ENCODE measurements around the gene IL1RL1. TPM values are rescaled to one million over a fixed set of nuclear protein-coding genes. Genes with fewer than 3 reads are reported as not detected.

Gene IL1RL1
- total and polyA plus RNA-seq, 12 donors, result 0.48 to 44.9 (median 1.3) TPM

DNA sequence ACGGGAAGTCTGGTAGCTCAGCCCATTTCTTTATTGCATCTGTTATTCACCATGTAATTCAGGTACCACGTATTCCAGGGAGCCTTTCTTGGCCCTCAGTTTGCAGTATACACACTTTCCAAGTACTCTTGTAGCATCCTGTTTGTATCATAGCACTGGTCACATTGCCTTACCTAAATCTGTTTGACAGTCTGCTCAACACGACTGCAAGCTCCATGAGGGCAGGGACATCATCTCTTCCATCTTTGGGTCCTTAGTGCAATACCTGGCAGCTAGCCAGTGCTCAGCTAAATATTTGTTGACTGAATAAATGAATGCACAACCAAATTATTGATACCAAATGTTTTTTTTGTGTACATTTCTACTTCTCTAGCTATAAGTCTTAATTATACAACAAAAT is 33.0 kb downstream of the IL1RL1 start:
- H3K36me3 ChIP-seq, result no peaks in the 10 kb centered on the region
- H3K4me3 ChIP-seq, result no peak overlapping the region
- H3K9me3 ChIP-seq, result no peaks in the 10 kb centered on the region
- peaks cover 0 to 4% (median 0%) of the 10 kb centered on the region in 9 donors for H3K4me1 ChIP-seq
- WGBS, 2 donors, result 93 to 94% methylated on average over 3 of the region's 3 CpGs
- no peak overlapping the region for H3K27ac ChIP-seq
- intact Hi-C loops (cut with DNase I), result loop anchor here in 2 of 10 donors (5.0 to 10.0 kb wide), 2 partner anchors 92 to 330 kb away; no protein-coding TSS in a partner anchor
- TF ChIP-seq, protein P1, sequence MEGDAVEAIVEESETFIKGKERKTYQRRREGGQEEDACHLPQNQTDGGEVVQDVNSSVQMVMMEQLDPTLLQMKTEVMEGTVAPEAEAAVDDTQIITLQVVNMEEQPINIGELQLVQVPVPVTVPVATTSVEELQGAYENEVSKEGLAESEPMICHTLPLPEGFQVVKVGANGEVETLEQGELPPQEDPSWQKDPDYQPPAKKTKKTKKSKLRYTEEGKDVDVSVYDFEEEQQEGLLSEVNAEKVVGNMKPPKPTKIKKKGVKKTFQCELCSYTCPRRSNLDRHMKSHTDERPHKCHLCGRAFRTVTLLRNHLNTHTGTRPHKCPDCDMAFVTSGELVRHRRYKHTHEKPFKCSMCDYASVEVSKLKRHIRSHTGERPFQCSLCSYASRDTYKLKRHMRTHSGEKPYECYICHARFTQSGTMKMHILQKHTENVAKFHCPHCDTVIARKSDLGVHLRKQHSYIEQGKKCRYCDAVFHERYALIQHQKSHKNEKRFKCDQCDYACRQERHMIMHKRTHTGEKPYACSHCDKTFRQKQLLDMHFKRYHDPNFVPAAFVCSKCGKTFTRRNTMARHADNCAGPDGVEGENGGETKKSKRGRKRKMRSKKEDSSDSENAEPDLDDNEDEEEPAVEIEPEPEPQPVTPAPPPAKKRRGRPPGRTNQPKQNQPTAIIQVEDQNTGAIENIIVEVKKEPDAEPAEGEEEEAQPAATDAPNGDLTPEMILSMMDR (IDR thresholded peaks at IDR 0.05), result no peak
- DNase-seq (no peak), ATAC-seq (no peak)
- peaks cover 0 to 11% (median 0%) of the 10 kb centered on the region in 7 donors for H3K27me3 ChIP-seq

DNA sequence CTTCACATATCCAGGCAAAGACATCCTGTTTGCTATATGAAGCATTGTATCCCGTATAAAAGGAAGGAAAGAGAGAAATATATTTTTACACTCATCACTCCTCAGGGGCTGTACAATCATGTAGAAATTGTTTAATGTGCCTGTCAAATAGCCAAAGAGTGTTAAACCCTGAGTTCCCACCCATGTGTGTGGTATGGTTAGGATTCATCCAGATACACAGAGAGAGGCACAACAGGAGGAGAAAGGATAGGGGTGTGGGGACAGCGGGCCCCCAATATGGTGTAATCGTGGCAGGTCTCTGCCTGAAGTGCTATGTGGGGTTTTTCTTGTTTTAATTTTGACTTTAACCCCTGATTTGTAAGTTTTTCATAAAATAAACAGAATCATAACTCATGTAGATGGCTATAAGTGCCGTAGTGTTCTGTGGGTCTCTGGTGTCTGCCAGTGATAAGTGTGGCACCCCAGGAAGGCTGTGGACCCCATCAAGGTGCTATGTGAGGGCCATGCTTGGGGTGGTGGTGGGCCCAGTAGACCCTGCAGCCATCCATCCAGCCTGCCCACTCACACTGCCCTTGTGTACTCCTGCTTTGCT is 34.1 kb downstream of the IL1RL1 start:
- no peaks in the 10 kb centered on the region for H3K9me3 ChIP-seq
- DNase-seq, result no peak
- intact Hi-C loops (cut with DNase I), result loop anchor here in 1 of 10 donors (5.0 to 10.0 kb wide), 2 partner anchors 98 to 331 kb away; no protein-coding TSS in a partner anchor

DNA sequence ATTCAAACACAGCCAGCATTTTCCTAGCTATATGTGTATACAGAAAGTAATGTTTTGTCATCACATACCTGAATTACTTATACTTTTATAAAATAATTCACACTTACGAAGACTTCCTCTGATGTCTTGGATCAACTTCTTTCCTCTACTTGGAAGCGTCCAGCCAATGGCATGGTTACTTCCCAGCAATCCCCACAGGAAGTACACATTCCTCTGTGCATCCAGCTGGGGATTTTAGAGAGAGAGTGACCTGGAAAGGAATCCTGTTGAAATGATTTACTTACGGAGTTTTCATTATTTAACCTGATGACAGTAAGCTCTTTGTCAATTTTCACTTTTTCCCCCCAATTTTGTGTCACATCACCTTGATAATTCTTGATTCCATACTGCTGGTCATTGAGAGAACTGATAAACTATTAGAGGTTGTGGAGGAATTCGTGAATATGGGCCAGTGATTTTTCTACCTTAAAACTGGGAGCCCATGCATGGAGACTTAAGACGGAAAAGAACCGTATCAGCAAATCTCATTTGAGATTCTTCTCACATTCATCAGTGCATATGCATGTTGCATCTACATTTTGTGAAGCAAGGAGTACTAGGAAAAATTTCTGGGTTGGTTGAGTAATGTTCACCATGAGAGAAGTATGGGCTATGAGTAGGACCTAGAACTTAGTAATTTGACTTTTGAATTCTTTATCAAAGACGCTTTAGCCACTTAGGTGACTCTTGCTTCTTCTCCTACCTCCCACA is 35.2 kb downstream of the IL1RL1 start:
- H3K9me3 ChIP-seq, result no peaks in the 10 kb centered on the region
- peaks cover 0 to 10% (median 0%) of the 10 kb centered on the region in 7 donors for H3K27me3 ChIP-seq
- WGBS, 2 donors, result 83 to 86% methylated on average over 7 of the region's 7 CpGs
- H3K36me3 ChIP-seq, result no peaks in the 10 kb centered on the region
- ATAC-seq (no peak), DNase-seq (no peak)
- no peak overlapping the region for H3K4me3 ChIP-seq
- no peak overlapping the region for H3K27ac ChIP-seq
- intact Hi-C loops (cut with DNase I), result loop anchor here in 1 of 10 donors (5.0 to 10.0 kb wide), 2 partner anchors 99 to 332 kb away; no protein-coding TSS in a partner anchor
- TF ChIP-seq, protein P1 (IDR thresholded peaks at IDR 0.05), result no peak
- H3K4me1 ChIP-seq, result peaks cover 0 to 4% (median 0%) of the 10 kb centered on the region in 9 donors

More for the DNA sequence above, 34.1 kb downstream of the IL1RL1 start:
- H3K4me3 ChIP-seq, result no peak overlapping the region
- H3K27me3 ChIP-seq, result peaks cover 0 to 11% (median 0%) of the 10 kb centered on the region in 7 donors
- H3K27ac ChIP-seq, result no peak overlapping the region
- no peak for ATAC-seq
- no peaks in the 10 kb centered on the region for H3K36me3 ChIP-seq
- TF ChIP-seq, protein P1 (IDR thresholded peaks at IDR 0.05), result no peak
- WGBS, 2 donors, result 75 to 77% methylated on average over 4 of the region's 4 CpGs
- peaks cover 0 to 4% (median 0%) of the 10 kb centered on the region in 9 donors for H3K4me1 ChIP-seq

DNA sequence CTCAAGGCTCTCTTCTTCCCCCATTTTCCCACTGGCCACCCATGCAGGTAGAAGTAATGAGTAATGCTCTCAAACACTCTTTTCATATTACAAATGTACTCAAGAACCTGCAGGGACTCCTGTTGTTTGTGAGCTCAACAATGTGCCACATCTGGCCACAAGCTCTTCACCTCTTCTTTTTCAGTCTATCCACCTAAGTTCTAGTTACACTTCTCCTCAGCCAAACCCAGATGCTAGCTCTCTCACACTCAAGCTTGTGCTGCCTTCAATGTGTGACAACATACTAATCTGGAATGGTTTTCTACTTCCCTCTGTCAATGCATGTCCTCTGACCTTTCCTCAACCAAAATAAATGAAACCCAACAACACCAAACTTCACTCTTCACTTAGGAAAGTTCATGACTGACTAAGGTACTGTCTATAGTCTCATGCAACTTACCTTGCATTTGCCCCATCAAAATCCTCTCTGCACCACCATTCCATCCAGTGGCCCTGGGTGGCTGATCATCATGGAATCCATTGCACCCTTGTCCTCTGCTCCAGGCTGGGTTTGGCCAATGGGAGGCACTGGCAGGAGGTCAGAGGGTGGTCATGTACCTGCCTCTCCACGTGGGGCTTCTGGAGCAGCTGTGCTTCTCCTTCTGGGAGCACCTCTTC is 38.9 kb downstream of the IL1RL1 start:
- no peak for DNase-seq
- ATAC-seq, result peak in 1 of 8 donors; percentile 39
- Histone ChIP-seq H3K27ac (no peak overlapping the region), H3K4me3 (no peak overlapping the region), H3K27me3 (peaks cover 0 to 4% (median 0%) of the 10 kb centered on the region in 7 donors), H3K4me1 (peaks cover 0 to 5% (median 3%) of the 10 kb centered on the region in 9 donors), H3K9me3 (no peaks in the 10 kb centered on the region), H3K36me3 (no peaks in the 10 kb centered on the region)
- intact Hi-C loops (cut with DNase I), result loop anchor here in 9 of 10 donors (10.0 kb wide), 7 partner anchors 95 to 465 kb away; no protein-coding TSS in a partner anchor
- WGBS, 2 donors, result 36 to 37% methylated on average over 1 of the region's 1 CpG
- TF ChIP-seq, protein P1 (IDR thresholded peaks at IDR 0.05), result no peak
